Choroid plexus epithelial cell (primary cell): ENCODE results near the gene PTPRG.

Source experiments
- DNase-seq: peaks from one replicate; pipeline ENCODE4 v3.0.0-alpha.2; 2010; ENCODE audit warnings: low read depth
- H3K4me3 ChIP-seq: 2 replicates; pipeline ENCODE4 v1.5.1; 2011; ENCODE audit warnings: low read depth, mild to moderate bottlenecking, control low read depth, low read length, moderate library complexity
- TF ChIP-seq, protein P1 (sequence below): conservative IDR thresholded peaks from 2 replicates; pipeline ENCODE4 v1.5.1; 2011; ENCODE audit warnings: low read depth, mild to moderate bottlenecking, control low read depth, inconsistent platforms, low read length, moderate library complexity

The PTPRG gene

DNA sequence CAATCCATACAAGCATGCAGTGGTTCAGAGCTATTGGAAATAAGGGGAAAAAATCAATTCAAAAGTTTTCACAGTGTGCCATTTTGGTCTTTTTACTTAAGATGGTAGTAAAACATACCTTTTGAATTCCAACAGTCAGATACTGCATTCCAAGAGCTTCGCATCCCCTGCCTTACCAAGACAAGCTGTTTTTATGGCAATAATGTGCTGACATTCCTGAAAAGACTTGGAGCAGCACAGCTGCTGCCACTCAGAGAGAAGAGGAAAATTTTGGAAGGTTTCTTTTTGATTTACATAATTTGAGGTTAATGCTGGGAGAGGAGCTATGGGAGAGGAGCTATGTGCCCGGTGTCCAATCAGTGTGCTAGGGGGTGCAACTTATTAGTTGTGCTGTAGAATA lies 663.7 kb downstream of the PTPRG start:
- no peak overlapping the region for H3K4me3 ChIP-seq
- TF ChIP-seq, protein P1, sequence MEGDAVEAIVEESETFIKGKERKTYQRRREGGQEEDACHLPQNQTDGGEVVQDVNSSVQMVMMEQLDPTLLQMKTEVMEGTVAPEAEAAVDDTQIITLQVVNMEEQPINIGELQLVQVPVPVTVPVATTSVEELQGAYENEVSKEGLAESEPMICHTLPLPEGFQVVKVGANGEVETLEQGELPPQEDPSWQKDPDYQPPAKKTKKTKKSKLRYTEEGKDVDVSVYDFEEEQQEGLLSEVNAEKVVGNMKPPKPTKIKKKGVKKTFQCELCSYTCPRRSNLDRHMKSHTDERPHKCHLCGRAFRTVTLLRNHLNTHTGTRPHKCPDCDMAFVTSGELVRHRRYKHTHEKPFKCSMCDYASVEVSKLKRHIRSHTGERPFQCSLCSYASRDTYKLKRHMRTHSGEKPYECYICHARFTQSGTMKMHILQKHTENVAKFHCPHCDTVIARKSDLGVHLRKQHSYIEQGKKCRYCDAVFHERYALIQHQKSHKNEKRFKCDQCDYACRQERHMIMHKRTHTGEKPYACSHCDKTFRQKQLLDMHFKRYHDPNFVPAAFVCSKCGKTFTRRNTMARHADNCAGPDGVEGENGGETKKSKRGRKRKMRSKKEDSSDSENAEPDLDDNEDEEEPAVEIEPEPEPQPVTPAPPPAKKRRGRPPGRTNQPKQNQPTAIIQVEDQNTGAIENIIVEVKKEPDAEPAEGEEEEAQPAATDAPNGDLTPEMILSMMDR: no peak
- peak; percentile 11 for DNase-seq

DNA sequence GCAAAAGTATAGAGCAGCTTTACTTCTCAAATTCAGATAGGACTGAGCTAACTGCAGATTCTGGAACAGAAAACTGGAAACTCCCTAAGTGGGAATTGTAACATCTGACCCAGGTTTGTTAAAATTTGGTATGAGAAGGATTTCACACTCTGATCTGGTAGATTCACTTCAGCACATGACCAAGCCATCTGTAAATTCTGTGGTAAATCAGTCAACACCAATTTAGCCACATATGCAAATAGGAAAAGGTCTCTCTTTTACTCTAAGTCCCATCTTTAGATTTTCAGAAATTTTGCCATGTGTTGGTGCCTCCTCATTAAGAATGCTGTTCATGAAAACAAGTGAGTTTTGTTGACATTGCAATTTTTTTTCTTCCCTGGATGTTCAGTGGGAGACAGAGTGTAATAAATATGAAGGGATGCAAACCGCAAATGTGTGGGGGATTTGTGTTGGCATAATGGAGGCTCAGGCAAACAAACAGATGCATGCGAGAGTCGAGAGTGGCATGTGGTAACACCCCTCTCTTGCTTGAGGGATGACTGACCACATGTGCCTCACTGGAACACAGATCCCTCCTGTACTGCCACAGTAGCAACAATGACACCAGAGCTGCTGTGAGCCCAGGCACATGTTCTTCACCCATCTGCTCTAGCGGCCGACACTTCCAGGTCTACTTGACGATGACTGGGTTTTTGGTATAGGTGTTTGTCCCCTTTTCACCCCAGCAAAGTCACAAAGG lies 665.4 kb downstream of the PTPRG start:
- no peak for DNase-seq
- no peak overlapping the region for H3K4me3 ChIP-seq
- TF ChIP-seq, protein P1: no peak

DNA sequence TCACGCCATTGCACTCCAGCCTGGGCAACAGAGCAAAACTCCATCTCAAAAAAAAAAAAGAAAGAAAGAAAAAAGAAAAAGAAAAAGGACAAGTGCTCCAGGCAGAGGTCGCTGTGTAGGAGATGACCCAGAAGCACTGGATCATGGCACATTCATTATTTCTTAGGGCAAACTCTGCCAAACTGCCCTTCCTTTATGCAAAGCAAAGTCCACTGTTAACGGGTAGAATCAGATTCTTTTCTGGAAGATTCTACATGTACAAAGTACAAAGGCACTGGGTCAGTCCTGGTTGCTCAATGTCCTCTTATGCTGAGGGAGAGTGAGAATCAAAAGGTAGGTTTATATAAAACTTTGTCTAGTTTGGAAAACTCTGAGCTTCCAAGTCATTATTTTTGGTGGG lies 667.1 kb downstream of the PTPRG start:
- no peak for DNase-seq
- TF ChIP-seq, protein P1: no peak

DNA sequence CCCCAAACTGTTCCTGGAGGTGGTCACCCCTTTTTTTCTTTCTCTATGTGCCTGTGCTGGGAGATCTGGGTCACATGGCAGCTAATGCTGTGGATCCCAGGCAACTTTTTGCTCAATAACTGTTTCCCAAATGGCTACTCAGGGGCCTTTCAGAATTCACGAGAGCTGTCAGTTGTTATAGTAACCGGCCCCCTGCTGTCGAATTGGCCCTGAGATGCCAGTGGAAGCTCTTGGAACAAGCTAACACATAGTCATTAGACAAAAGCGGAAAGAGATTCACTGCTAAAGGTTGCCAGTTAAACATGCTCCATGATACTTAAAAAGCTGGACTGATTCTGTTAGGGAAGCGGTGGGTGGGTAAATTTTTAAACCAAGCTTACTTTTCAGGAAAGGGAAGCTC lies 667.8 kb downstream of the PTPRG start:
- TF ChIP-seq, protein P1: no peak

More for the DNA sequence above, 667.1 kb downstream of the PTPRG start:
- no peak overlapping the region for H3K4me3 ChIP-seq

DNA sequence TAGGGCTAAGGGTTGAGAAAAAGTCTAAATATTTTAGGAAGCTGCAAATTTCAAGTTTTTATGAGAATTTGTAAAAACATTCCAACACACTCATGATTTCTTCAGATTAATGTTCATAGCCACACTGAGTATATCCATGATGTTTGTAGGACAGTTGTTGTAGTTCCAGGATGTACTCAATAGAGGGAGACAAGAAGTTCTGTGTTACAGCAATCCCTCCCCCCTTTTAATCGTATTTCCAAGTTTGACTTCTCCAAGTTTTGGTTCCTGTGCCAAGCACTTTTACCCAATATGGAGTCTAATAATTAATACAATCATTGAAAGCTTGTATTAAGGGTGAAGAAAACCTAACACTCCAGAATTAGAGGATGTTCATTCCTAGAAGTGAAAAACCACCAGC lies 668.5 kb downstream of the PTPRG start:
- H3K4me3 ChIP-seq: no peak overlapping the region
- peak; percentile 49 for DNase-seq
- TF ChIP-seq, protein P1: peak; percentile 50

More for the DNA sequence above, 667.8 kb downstream of the PTPRG start:
- peak; percentile 14 for DNase-seq
- H3K4me3 ChIP-seq: no peak overlapping the region

DNA sequence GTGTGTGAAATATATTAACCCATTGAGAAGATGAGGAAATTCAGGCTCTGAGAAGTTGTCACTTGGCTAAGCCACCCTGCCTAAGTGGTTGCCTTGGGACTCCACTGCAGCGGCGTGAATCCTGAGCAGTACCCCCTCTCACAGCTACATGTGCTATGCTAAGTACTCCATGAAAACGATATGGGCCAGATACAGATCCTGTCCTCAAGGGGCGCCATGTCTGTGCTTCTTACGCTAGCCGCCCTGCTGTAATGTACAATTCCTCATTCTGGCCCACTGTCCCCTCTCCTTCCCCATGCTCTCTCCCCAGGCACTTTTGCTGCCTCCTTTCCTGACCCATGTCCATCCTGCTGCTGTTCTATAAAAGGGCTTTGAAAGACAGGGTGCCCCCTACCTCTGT lies 671.7 kb downstream of the PTPRG start:
- TF ChIP-seq, protein P1: no peak
- H3K4me3 ChIP-seq: no peak overlapping the region
- no peak for DNase-seq

DNA sequence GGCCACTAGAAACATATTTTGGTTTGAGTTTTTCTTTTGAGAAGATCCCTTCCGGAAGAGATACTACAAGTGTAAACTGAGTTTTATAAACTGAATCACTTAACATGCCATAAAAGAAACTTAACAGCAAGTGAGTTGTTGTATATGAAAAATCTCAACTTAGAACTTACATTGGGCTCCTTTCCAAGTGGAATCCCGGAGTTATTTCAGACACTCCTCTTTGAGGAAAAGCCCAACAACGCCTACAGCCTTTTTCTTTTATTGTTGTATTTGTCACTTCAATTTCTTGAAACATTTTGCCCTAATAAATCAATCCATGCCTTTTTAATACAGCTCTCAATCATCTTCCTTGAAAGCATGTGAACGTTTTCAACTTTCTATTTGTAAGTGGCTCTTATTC lies 674.6 kb downstream of the PTPRG start:
- H3K4me3 ChIP-seq: no peak overlapping the region
- no peak for DNase-seq
- TF ChIP-seq, protein P1: no peak
